ACHN (cell line): ENCODE results near the gene CACNA1C.
"Not testable (repeated sequence)": the region's sequence is repeated elsewhere in the genome, so short reads cannot be mapped to it uniquely, and the experiment has no call there.

Experiments
- DNase-seq: peaks from one replicate; pipeline ENCODE4 v3.0.0-alpha.2; 2015
- in situ Hi-C: cut with HindIII; loops from 2 replicates; pipeline ENCODE4 v1.10.0; 2017; ENCODE audit warnings: low sequenced_read_pairs, low pct_ligation_motif_present, low pct_unique_long_range_greater_than_20kb

CACNA1C gene

DNA sequence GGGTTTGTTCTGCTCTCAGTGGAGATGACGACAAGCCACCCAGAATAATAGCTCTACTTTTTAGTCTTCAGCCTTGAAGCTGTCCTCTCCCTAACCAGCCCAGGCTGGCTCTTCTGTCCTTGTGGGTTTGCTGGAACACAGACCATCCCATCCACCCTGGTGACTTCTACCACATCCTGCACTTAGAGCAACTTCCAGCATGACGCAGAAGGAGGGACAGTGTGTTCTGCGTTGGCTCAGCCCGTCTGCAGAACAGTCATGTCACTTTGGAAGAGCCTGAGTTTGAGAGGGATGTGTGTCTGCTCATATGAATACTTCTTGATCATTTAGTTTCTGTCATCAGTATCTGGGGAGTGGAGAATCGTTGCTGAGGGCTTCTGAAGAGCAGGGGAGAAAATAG lies 198.0 kb downstream of the CACNA1C start:
- DNase-seq = no peak
- in situ Hi-C loops = no loop called here

DNA sequence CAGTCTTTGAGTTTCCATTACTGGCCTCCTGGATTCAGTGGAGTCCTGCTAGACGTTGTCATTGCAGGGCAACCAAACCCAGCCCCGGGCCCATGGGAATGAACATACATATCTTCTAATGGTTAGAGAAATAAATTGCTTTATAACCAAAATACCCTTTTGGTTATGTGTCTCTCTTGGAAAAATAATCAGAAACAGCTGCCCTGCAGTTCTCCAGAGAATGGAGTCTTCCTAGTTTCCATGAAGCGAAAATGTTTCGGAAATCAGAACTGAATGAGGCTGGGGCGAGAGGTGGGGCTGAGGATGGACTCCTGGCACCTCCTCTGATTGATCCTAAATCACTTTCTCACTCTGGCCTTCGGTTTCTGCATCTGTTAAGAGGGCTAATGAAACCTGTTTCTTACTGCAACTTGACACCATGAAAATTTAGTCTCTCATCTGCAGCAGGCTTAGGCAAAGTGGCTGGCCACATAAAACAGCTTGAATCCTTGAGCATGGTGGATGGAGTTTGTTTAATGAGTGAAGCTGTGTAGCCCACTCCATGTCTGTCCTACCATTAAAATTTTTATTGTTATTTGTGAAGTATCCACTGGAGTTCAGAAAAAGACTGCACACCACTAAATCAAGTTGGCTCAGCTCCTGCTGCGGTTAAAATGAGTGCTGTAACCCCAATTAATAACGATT lies 198.9 kb downstream of the CACNA1C start:
- no peak for DNase-seq
- in situ Hi-C loops = no loop called here

GRCh38 chr12:2255311-2255710 lies 202.5 kb downstream of the CACNA1C start:
- in situ Hi-C loops = no loop called here
- no peak for DNase-seq

- DNase-seq, in situ Hi-C loops: not testable (repeated sequence)
Observed at GRCh38 chr12:2255731-2256130, 202.9 kb downstream of the CACNA1C start.

GRCh38 chr12:2256453-2256852 lies 203.7 kb downstream of the CACNA1C start:
- no peak for DNase-seq
- in situ Hi-C loops = no loop called here

DNA sequence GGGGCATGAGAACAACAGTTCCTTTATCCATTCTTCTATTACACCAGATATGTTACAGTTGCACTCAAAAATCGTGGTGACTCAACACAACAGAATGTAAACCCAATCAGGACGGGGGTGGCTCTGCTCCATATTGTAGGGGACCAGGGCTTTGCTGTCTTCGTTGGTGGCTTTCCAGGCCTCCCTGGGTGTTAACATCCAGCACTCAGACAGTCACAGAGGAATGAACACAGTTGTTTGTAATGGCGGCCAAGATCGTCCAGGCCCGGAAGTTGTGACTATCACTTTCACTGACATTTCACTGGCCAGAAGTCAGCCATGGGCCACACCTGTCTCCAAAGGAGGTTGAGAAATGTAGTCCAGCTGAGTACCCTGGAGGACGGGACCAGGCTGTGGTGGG lies 204.1 kb downstream of the CACNA1C start:
- no peak for DNase-seq
- in situ Hi-C loops = no loop called here

DNA sequence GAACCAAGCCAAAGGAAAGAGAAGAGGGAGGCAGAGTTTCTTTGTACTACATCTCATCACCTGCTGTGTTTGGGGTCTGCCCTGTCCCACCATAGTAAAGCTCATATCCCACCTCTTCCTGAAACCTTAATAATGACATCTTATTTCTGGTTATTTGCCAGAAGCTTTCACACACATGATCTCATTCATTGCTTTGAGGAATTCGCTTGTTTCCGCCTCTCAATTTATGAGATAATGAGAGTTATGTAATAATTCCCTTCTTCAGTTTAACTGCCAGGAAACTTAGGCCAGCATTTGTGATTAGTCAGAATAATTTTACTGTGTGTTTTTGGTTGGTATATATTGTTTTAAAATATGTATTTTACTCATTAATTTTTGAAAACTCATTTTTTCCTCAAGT lies 205.2 kb downstream of the CACNA1C start:
- in situ Hi-C loops = no loop called here
- DNase-seq = no peak

DNA sequence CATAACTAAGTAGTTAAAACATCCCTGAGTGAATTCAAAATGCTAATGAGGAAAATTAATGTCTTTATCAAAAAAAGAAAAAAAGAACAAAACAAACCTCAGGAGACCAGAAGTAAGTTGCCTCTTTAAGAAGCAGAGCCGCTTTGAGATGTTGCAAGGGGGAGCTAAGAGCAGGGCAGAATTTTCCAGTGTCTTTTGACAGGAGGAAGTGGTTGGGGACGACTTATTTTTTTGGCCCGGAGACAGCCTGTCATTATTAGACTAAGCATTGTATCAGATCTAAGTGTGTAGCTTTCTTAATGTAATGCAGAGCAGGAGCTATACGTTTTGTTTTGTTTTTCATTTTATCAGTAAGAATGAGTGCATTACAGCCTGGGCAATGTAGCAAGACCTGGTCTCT lies 206.6 kb downstream of the CACNA1C start:
- in situ Hi-C loops = no loop called here
- no peak for DNase-seq

DNA sequence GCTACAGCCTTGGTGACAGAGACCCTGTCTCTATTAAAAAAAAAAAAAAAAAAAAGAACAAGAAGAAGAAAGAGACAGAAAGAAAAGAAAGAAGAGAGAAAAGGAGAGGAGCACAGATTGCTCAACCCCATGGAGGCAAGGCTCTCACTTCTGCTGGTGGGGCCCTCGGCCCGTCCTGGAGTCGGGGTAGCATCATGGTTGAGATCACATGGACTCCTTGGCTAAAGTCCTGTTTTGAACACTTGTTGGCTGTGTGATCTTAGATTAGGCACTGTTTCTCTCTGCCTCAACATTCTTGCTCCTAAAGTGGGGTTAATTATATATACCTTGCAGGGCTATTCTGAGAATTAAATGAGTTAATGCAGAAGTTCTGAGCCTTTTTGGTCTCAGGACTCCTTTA lies 207.7 kb downstream of the CACNA1C start:
- no peak for DNase-seq
- in situ Hi-C loops = no loop called here

- in situ Hi-C loops = no loop called here
- DNase-seq = no peak
Observed at GRCh38 chr12:2261708-2262107, 208.9 kb downstream of the CACNA1C start.

- in situ Hi-C loops = no loop called here
- no peak for DNase-seq
Observed at GRCh38 chr12:2262449-2262848, 209.7 kb downstream of the CACNA1C start.

DNA sequence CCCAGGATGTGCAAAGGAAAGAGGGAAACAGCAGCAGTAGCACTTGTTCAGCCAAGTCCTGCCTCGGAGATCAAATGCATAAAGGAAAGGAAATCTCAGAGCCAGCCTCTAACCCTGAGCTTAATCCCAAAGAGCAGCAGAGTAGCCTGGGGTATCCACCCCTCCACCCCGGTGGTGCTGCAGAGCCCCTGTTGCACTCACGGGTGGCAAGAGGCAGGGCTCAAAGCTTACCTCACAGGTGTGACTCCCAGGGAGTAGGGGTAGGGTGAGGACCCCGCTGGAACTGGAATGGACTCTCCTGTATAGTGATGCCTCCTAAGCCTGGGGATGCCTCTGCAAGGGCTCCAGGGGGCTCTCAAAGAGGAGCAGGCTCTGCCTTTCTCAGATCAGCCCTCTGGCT lies 211.1 kb downstream of the CACNA1C start:
- no peak for DNase-seq
- in situ Hi-C loops = no loop called here

DNA sequence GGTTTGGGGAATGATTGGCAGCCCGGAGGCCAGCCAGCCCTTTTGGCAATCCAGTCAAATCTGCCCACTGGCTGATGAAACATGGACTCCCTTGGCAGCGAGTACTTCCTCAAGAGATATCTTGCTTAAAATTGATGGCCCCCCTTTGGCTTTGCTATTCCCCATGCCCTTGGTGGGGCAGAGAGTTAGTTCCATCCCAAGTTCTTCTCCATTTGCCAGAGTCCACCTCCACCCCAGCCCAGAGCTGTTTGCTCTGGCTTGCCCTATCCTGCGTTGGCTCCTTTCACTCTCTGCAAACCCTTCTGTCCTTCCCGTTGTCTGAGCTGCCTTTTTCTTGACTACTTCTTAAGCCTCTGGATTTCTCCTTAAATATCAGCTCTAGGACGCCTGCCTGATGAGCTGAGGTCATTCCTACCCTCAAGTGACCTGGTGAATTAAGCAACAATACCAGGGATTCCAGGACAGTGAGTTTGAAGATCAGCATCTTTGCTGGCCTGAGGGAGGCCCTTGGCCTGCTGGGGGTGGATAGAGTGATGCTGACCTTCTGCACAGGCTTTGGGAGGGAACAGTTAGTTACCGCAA lies 212.0 kb downstream of the CACNA1C start:
- in situ Hi-C loops = no loop called here
- DNase-seq = peak; percentile 60

GRCh38 chr12:2265461-2266167 lies 212.8 kb downstream of the CACNA1C start:
- in situ Hi-C loops = no loop called here
- no peak for DNase-seq

- in situ Hi-C loops = no loop called here
- peak; percentile 53 for DNase-seq
Observed at GRCh38 chr12:2266666-2267620, 214.2 kb downstream of the CACNA1C start.

GRCh38 chr12:2267703-2268470 lies 215.1 kb downstream of the CACNA1C start:
- in situ Hi-C loops = no loop called here
- peak; percentile 72 for DNase-seq

GRCh38 chr12:2268471-2269286 lies 215.9 kb downstream of the CACNA1C start:
- DNase-seq = peak; percentile 76
- in situ Hi-C loops = no loop called here
